Measurements from ENCODE around the gene KREMEN2.

DNA sequence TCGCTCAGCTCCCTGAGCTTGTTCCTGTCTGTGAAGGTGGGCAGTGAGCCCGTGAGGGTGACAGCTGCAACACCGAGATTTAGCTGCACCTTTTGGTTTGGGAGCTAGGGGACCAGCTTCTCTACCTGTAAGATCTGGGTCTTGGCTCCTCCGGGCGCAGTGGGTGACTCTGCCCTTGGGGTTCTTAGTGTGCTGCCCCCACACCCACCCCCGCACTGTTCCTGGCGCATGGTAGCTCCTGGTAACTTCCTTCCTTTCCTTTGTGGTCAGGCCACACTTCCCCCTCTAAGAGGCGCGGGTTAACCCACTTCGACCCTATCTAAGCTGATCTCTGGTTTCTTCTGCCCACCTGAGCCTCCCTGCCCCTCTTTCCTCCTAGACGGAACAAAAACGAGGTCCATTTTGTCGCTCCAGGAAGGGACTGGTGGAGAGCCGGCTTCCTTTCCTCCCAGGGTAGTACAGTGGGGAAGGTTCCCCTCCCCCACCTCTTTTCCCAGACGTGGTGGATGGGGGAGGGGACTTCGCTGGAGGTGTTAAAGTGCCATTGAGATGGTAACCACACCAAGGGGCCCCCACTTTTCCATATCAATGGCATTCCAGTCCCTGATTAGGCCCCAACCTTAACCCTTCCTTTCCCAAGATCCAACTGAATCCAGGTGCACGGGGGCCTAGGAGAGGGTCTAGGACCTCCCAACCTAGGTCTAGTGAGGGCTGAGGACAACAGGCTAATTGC, 44.0 kb downstream of the KREMEN2 start:
- TF ChIP-seq CHD4 (IDR thresholded peaks at IDR 0.05; ENCODE audit: insufficient read depth, insufficient replicate concordance, low read depth, low read length, poor library complexity, severe bottlenecking) (no peak), HMG20A (CRISPR knock-in tag; conservative IDR thresholded peaks at IDR 0.05) (no peak), KDM5B (IDR thresholded peaks at IDR 0.05; ENCODE audit: insufficient replicate concordance, low read depth, low read length) (no peak), CBX8 (IDR thresholded peaks at IDR 0.05; ENCODE audit: borderline replicate concordance, extremely low read depth, low read depth, low read length, poor library complexity, severe bottlenecking) (no peak), ZNF133 (CRISPR knock-in tag; IDR thresholded peaks at IDR 0.05) (no peak)
- TF ChIP-seq, protein P1, sequence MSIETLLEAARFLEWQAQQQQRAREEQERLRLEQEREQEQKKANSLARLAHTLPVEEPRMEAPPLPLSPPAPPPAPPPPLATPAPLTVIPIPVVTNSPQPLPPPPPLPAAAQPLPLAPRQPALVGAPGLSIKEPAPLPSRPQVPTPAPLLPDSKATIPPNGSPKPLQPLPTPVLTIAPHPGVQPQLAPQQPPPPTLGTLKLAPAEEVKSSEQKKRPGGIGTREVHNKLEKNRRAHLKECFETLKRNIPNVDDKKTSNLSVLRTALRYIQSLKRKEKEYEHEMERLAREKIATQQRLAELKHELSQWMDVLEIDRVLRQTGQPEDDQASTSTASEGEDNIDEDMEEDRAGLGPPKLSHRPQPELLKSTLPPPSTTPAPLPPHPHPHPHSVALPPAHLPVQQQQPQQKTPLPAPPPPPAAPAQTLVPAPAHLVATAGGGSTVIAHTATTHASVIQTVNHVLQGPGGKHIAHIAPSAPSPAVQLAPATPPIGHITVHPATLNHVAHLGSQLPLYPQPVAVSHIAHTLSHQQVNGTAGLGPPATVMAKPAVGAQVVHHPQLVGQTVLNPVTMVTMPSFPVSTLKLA (conservative IDR thresholded peaks at IDR 0.05) = no peak; a peak in 2 of 4 replicates
- TF ChIP-seq, protein P2, sequence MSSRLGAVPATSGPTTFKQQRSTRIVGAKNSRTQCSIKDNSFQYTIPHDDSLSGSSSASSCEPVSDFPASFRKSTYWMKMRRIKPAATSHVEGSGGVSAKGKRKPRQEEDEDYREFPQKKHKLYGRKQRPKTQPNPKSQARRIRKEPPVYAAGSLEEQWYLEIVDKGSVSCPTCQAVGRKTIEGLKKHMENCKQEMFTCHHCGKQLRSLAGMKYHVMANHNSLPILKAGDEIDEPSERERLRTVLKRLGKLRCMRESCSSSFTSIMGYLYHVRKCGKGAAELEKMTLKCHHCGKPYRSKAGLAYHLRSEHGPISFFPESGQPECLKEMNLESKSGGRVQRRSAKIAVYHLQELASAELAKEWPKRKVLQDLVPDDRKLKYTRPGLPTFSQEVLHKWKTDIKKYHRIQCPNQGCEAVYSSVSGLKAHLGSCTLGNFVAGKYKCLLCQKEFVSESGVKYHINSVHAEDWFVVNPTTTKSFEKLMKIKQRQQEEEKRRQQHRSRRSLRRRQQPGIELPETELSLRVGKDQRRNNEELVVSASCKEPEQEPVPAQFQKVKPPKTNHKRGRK (tag; IDR thresholded peaks at IDR 0.05) = no peak

All from K562 (cell line).